ENCODE results near the gene SHF.

- TF ChIP-seq CTCF (conservative IDR thresholded peaks at IDR 0.05 in 1 of 2, IDR thresholded peaks at IDR 0.05 in 1 of 2; ENCODE audit: low read depth in 1 of 2, low read length in 2 of 2) (no peak), EZH2 (IDR thresholded peaks at IDR 0.05; ENCODE audit: low read length, missing control alignments) (no peak)
Measured at GRCh38 chr15:45134046-45134445, 53.7 kb downstream of the SHF start.
